Endothelial cell of umbilical vein (primary cell): ENCODE measurements around the gene PCBD1. TPM values are rescaled to one million over a fixed set of nuclear protein-coding genes. Genes with fewer than 3 reads are reported as not detected.

ENCODE experiments used
- BruUV-seq: library from RNA; stranded (reverse); fragments of 400-500 nt; replicated peaks from 2 replicates; lab custom pipeline; 2021; lab: Mats Ljungman, UMichigan
- CTCF ChIA-PET: fragments of 300-600, 350-600 bp; sonication (Branson Sonifier 250); formaldehyde crosslinking; loops from one replicate; lab custom pipeline; 2021; ENCODE audit warnings: antibody characterized with exemption, inconsistent platforms; lab: Charles Lee
- POLR2A ChIA-PET: fragments of 300-600, 350-600 bp; sonication (Branson Sonifier 250); formaldehyde crosslinking; loops from one replicate; lab custom pipeline; 2021; ENCODE audit warnings: antibody characterized with exemption, inconsistent platforms; lab: Charles Lee
- DNase-seq: peaks from one replicate; pipeline ENCODE4 v3.0.0-alpha.2; 2011; ENCODE audit warnings: low read depth, low spot score
- FAIRE-seq: peaks from 2 replicates; lab custom pipeline; 2011; peaks lifted over from hg19 to GRCh38; lab: Jason Lieb, UNC
- H2AFZ ChIP-seq: 2 replicates; pipeline ENCODE4 v1.6.0; 2012; ENCODE audit warnings: low read depth, low read length, control low read depth, inconsistent platforms
- H3K27ac ChIP-seq: 2 replicates; pipeline ENCODE4 v1.5.1; 2011; ENCODE audit warnings: low read depth, mild to moderate bottlenecking, control low read depth, low read length, moderate library complexity; ENCODE audit not compliant: insufficient read depth
- H3K27me3 ChIP-seq, 2 experiments: 2 replicates each; pipeline versions ENCODE4 v1.6.0 to v1.6.1; 2011; ENCODE audit warnings: low read length in 2 of 2, mixed read lengths in 1 of 2; ENCODE audit not compliant: control insufficient read depth in 2 of 2, insufficient read depth in 2 of 2
- H3K36me3 ChIP-seq, 2 experiments: 2 replicates in 1 of 2; 3 replicates in 1 of 2; pipeline ENCODE4 v1.5.1; 2011; ENCODE audit warnings: low read length in 2 of 2, mild to moderate bottlenecking in 1 of 2, moderate library complexity in 1 of 2; ENCODE audit not compliant: control insufficient read depth in 2 of 2, insufficient read depth in 2 of 2; ENCODE audit errors: extremely low read depth in 1 of 2
- H3K4me1 ChIP-seq: 3 replicates; pipeline ENCODE4 v1.5.1; 2011; ENCODE audit warnings: mild to moderate bottlenecking, low read length; ENCODE audit not compliant: control insufficient read depth, insufficient read depth; ENCODE audit errors: extremely low read depth
- H3K4me2 ChIP-seq: 2 replicates; pipeline ENCODE4 v1.6.1; 2011; ENCODE audit warnings: low read length, control low read depth, mixed read lengths; ENCODE audit not compliant: insufficient read depth
- H3K4me3 ChIP-seq, 3 experiments: fragments of 200-600 bp in 1 of 3; sonication (generic), shearing (Covaris generic) in 1 of 3; replicated peaks in 1 of 3; 2 replicates each; pipeline ENCODE4 v1.5.1; 2011 to 2016; ENCODE audit warnings: control low read depth in 3 of 3, low read length in 3 of 3, mild to moderate bottlenecking in 2 of 3, inconsistent platforms in 1 of 3, low read depth in 1 of 3, moderate library complexity in 1 of 3; ENCODE audit not compliant: insufficient read depth in 1 of 3
- H3K79me2 ChIP-seq: 2 replicates; pipeline ENCODE4 v1.6.0; 2012; ENCODE audit warnings: low read length, inconsistent platforms; ENCODE audit not compliant: control insufficient read depth, insufficient read depth
- H3K9ac ChIP-seq: replicated peaks from 2 replicates; pipeline ENCODE3; 2011; ENCODE audit warnings: low read length, control low read depth; ENCODE audit not compliant: insufficient read depth; ENCODE audit errors: extremely low read depth
- H3K9me1 ChIP-seq: replicated peaks from 3 replicates; pipeline ENCODE4 v1.6.0; 2011; ENCODE audit warnings: mild to moderate bottlenecking, low read length; ENCODE audit not compliant: control insufficient read depth, insufficient read depth; ENCODE audit errors: extremely low read depth
- H3K9me3 ChIP-seq: replicated peaks from 2 replicates; pipeline ENCODE4 v1.5.1; 2012; ENCODE audit warnings: low read length, inconsistent platforms; ENCODE audit not compliant: control insufficient read depth, insufficient read depth
- H4K20me1 ChIP-seq: replicated peaks from 2 replicates; pipeline ENCODE3; 2011; ENCODE audit warnings: mild to moderate bottlenecking, low read length; ENCODE audit not compliant: control insufficient read depth, insufficient read depth; ENCODE audit errors: extremely low read depth
- CTCF ChIP-seq, 2 donors: IDR thresholded peaks; 1 replicate in 1 of 2; 2 replicates in 1 of 2; pipeline ENCODE4 v1.5.1; 2011; ENCODE audit warnings: low read length in 2 of 2, mild to moderate bottlenecking in 2 of 2, moderate library complexity in 2 of 2, control low read depth in 1 of 2, inconsistent platforms in 1 of 2, low read depth in 1 of 2; ENCODE audit not compliant: insufficient read depth in 1 of 2; ENCODE audit errors: extremely low read depth in 1 of 2
- EZH2 ChIP-seq: IDR thresholded peaks from 2 replicates; pipeline ENCODE4 v1.6.1; 2012; ENCODE audit warnings: borderline replicate concordance, low read depth, mild to moderate bottlenecking, moderate library complexity, low read length, inconsistent platforms; ENCODE audit not compliant: severe bottlenecking
- dilution Hi-C: fragments of 300-500 bp; cut with MboI; formaldehyde crosslinking; loops from one replicate; pipeline ENCODE4 v1.15.0; 2019; ENCODE audit warnings: low sequenced_read_pairs; ENCODE audit not compliant: extremely low pct_ligation_motif_present
- intact Hi-C: fragments of 100-400 bp; cut with micrococcal nuclease; formaldehyde crosslinking; loops from one replicate; pipeline ENCODE4 v1.10.0; 2022
- polyA plus RNA-seq, 4 experiments: library from polyadenylated mRNA; depleted of rRNA in 3 of 4; stranded (reverse) in 3 of 4; unstranded in 1 of 4; fragments of >200 nt; gene quantifications; 2 replicates each; pipeline versions ENCODE4 v1.2.1 to v1.2.3, GENCODE V29; 2011 to 2012; ENCODE audit warnings: missing spikeins in 1 of 4
- total RNA-seq: library from RNA; stranded (reverse); gene quantifications from 2 replicates; pipeline ENCODE4 v1.2.3, GENCODE V29; 2021

Gene PCBD1
- total and polyA plus RNA-seq, 2 donors (not counting 3 experiments of a cell fraction or from before 2014, with no cell fraction given): 95.7 to 113 TPM

DNA sequence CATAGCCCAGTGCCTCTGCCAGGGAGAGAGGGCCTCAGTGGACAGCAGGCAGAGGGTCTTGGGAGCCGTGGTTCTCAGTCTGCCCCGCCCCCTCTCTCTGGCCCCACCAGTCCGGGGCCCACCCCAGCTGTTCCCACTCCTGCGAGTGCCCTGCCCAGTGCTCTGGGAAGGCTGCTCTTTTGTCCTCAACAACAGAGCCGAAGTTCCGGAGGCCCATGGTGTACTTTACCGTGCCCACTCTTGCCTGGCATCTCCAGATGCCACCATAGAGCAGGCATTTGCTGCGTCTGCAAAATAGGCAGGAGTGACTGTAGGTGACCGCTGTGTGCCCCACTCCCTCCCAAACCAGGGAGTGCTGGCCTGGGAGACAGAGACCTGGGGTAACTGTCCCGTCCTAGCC, 29.3 kb upstream of the PCBD1 start:
- H3K79me2 ChIP-seq: no peaks in the 10 kb centered on the region
- DNase-seq: no peak
- H3K27me3 ChIP-seq: peaks cover 7 to 12% of the 10 kb centered on the region in 2 experiments
- H3K9ac ChIP-seq: no peak overlapping the region
- no peaks in the 10 kb centered on the region for H3K9me1 ChIP-seq
- dilution Hi-C loops (no loop called here), intact Hi-C loops (no loop called here)
- H4K20me1 ChIP-seq: no peaks in the 10 kb centered on the region
- H3K4me2 ChIP-seq: no peak overlapping the region
- ChIA-PET CTCF (interaction anchor here (0.9 kb wide), 1 partner anchor 15 kb away, joined by 3 read pairs; no protein-coding TSS in a partner anchor), POLR2A (no interaction called here)
- H3K36me3 ChIP-seq: no peaks in the 10 kb centered on the region
- H2AFZ ChIP-seq: no peak overlapping the region
- no peak overlapping the region for H3K27ac ChIP-seq
- no peak for FAIRE-seq
- no peak overlapping the region for H3K4me3 ChIP-seq
- no peaks in the 10 kb centered on the region for H3K9me3 ChIP-seq
- no peak for TF ChIP-seq EZH2
- no TSS peak for BruUV-seq
- H3K4me1 ChIP-seq: no peaks in the 10 kb centered on the region

- Histone ChIP-seq H2AFZ (no peak overlapping the region), H3K9ac (no peak overlapping the region), H3K79me2 (no peaks in the 10 kb centered on the region), H3K36me3 (no peaks in the 10 kb centered on the region), H4K20me1 (no peaks in the 10 kb centered on the region), H3K9me3 (no peaks in the 10 kb centered on the region), H3K4me2 (no peak overlapping the region), H3K4me1 (no peaks in the 10 kb centered on the region), H3K9me1 (no peaks in the 10 kb centered on the region), H3K27ac (no peak overlapping the region), H3K27me3 (peaks cover 7 to 12% of the 10 kb centered on the region in 2 experiments), H3K4me3 (no peak overlapping the region)
- FAIRE-seq (no peak), DNase-seq (no peak)
- CTCF ChIA-PET: interaction anchor here (0.9 to 1.0 kb wide), 3 partner anchors 8 to 14 kb away, joined by 3 to 7 read pairs (median 5); no protein-coding TSS in a partner anchor
- POLR2A ChIA-PET: no interaction called here
- dilution Hi-C loops: no loop called here
- TF ChIP-seq CTCF (IDR thresholded peaks at IDR 0.05; ENCODE audit: extremely low read depth in 1 of 2, insufficient read depth in 1 of 2, low read depth in 1 of 2, low read length in 2 of 2): no peak
- intact Hi-C loops: no loop called here
- no TSS peak for BruUV-seq
Observed at GRCh38 chr10:70917226-70917625, 28.9 kb upstream of the PCBD1 start.
